Caco-2 (cell line): ENCODE results near the gene UBE2J2. TPM values are rescaled to one million over a fixed set of nuclear protein-coding genes. Genes with fewer than 3 reads are reported as not detected.

Experiments used
- BruUV-seq: library from RNA; stranded (reverse); fragments of 400-500 nt; replicated peaks from 2 replicates; lab custom pipeline; 2021; lab: Mats Ljungman, UMichigan
- CTCF ChIA-PET: fragments of 300-600 bp; sonication (Branson Sonifier 250); formaldehyde crosslinking; loops from one replicate; lab custom pipeline; 2022; ENCODE audit warnings: antibody characterized with exemption; lab: Charles Lee
- POLR2A ChIA-PET: fragments of 300-600 bp; sonication (Branson Sonifier 250); formaldehyde crosslinking; loops from one replicate; lab custom pipeline; 2022; ENCODE audit warnings: antibody characterized with exemption; lab: Charles Lee
- DNase-seq, 2 experiments: peaks; one replicate each; pipeline versions ENCODE4 v3.0.0 to v3.0.0-alpha.2; 2020 to 2022
- H3K27me3 ChIP-seq: replicated peaks from 2 replicates; pipeline ENCODE4 v1.6.0; 2011; ENCODE audit warnings: low read length; ENCODE audit not compliant: control insufficient read depth, insufficient read depth
- H3K36me3 ChIP-seq: 2 replicates; pipeline ENCODE4 v1.5.1; 2011; ENCODE audit warnings: low read length; ENCODE audit not compliant: control insufficient read depth, insufficient read depth
- H3K4me1 ChIP-seq: fragments of 250-450 bp; sonication (Bioruptor Pico); 2 replicates; pipeline ENCODE4 v1.5.1; 2020; ENCODE audit warnings: mild to moderate bottlenecking
- H3K4me3 ChIP-seq: 2 replicates; pipeline ENCODE4 v1.5.1; 2011; ENCODE audit warnings: low read depth, mild to moderate bottlenecking, control low read depth, low read length
- H3K9me3 ChIP-seq: fragments of 250-450 bp; sonication (Bioruptor Pico); 2 replicates; pipeline ENCODE4 v1.5.1; 2020; ENCODE audit warnings: mild to moderate bottlenecking, moderate library complexity
- H3K27ac Mint-ChIP-seq: one replicate; pipeline ENCODE4 v1.8.0; 2022; ENCODE audit warnings: mixed read lengths; ENCODE audit not compliant: unreplicated experiment
- H3K27me3 Mint-ChIP-seq: one replicate; pipeline ENCODE4 v1.8.0; 2022; ENCODE audit warnings: mixed read lengths; ENCODE audit not compliant: insufficient read depth, unreplicated experiment
- H3K36me3 Mint-ChIP-seq: one replicate; pipeline ENCODE4 v1.8.0; 2022; ENCODE audit warnings: mild to moderate bottlenecking, mixed read lengths; ENCODE audit not compliant: insufficient read depth, unreplicated experiment
- H3K4me1 Mint-ChIP-seq: one replicate; pipeline ENCODE4 v1.8.0; 2022; ENCODE audit warnings: low read depth, mixed read lengths; ENCODE audit not compliant: unreplicated experiment
- H3K4me3 Mint-ChIP-seq: one replicate; pipeline ENCODE4 v1.8.0; 2022; ENCODE audit warnings: mild to moderate bottlenecking, moderate library complexity, mixed read lengths; ENCODE audit not compliant: unreplicated experiment
- H3K9me3 Mint-ChIP-seq: one replicate; pipeline ENCODE4 v1.8.0; 2022; ENCODE audit warnings: mixed read lengths; ENCODE audit not compliant: unreplicated experiment
- CTCF ChIP-seq, 2 experiments: fragments of 200-600 bp in 1 of 2; IDR thresholded peaks; 1 replicate in 1 of 2; 2 replicates in 1 of 2; pipeline versions ENCODE4 v1.5.1 to v1.8.0; 2011 to 2022; ENCODE audit warnings: antibody characterized with exemption in 1 of 2, control low read depth in 1 of 2, inconsistent platforms in 1 of 2, low read depth in 1 of 2, low read length in 1 of 2, mild to moderate bottlenecking in 1 of 2, moderate library complexity in 1 of 2; ENCODE audit not compliant: insufficient read depth in 1 of 2, severe bottlenecking in 1 of 2, unreplicated experiment in 1 of 2
- intact Hi-C: fragments of 100-400 bp; cut with micrococcal nuclease; formaldehyde crosslinking; loops from one replicate; pipeline ENCODE4 v1.10.0; 2022; ENCODE audit not compliant: unreplicated experiment
- total RNA-seq: library from RNA; stranded (reverse); gene quantifications from 2 replicates; pipeline ENCODE4 v1.2.3, GENCODE V29; 2022

UBE2J2 gene
- total RNA-seq, 1 experiment from 2014 or later: 57.2 TPM

GRCh38 chr1:1227386-1227785 is 46.3 kb downstream of the UBE2J2 start:
- CTCF ChIA-PET: no interaction called here
- Histone ChIP-seq H3K4me3 (no peak overlapping the region), H3K27me3 (no peaks in the 10 kb centered on the region), H3K36me3 (peaks cover 3% of the 10 kb centered on the region; the same call in 1 of the 2 replicates), H3K9me3 (no peaks in the 10 kb centered on the region), H3K4me1 (no peaks in the 10 kb centered on the region)
- no peak for TF ChIP-seq CTCF (IDR thresholded peaks at IDR 0.05; ENCODE audit: insufficient read depth in 1 of 2, low read depth in 1 of 2, low read length in 1 of 2, severe bottlenecking in 1 of 2, unreplicated experiment in 1 of 2)
- no peaks in the 10 kb centered on the region for H3K27me3 Mint-ChIP-seq
- no peaks in the 10 kb centered on the region for H3K9me3 Mint-ChIP-seq
- H3K27ac Mint-ChIP-seq: no peak overlapping the region
- no peak overlapping the region for H3K4me3 Mint-ChIP-seq
- peaks cover 6% of the 10 kb centered on the region for H3K4me1 Mint-ChIP-seq
- intact Hi-C loops: no loop called here
- POLR2A ChIA-PET: no interaction called here
- H3K36me3 Mint-ChIP-seq: peaks cover 51% of the 10 kb centered on the region
- no peak for DNase-seq
- no TSS peak for BruUV-seq

DNA sequence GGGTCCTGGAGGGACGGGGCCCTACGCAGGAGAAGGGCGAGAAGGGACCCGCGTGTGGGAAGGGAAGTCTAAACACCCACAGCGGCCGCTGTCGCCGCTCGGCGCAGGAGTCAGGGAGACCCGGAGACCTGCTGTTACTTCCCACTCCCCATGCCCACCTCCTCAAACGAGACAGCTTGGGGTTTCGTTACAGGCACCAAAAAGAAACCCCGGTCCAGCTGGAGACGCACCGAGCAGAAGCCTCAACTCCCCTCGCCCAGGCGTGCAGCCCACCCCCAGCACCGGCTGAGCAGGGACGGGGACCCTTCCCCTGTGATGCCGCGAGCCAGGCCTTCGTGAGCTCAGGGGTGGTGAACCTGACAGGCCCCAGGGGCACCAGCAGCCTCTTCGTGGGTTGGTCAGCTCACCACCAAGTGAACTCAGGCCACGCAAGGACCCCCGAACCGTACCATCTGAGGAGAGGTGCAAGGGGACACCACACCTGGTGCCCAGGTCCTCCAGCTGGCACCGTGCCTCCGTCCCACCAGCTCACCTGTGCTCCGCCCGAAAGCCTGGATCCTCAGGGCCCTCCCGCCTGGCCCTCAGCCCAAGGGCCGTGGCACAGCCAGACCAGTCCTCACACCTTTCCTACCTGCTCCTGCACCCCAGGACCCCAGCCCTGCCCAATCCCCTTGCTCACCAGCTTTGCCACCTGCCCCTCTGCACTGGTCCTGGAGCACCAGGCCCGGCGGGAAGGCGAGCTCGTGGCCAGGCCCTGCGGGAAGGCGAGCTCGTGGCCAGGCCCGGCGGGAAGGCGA is 46.9 kb downstream of the UBE2J2 start:
- Histone ChIP-seq H3K27me3 (no peaks in the 10 kb centered on the region), H3K36me3 (peaks cover 3% of the 10 kb centered on the region; the same call in 1 of the 2 replicates), H3K4me1 (no peaks in the 10 kb centered on the region), H3K9me3 (no peaks in the 10 kb centered on the region), H3K4me3 (no peak overlapping the region)
- H3K4me1 Mint-ChIP-seq: peaks cover 6% of the 10 kb centered on the region
- CTCF ChIA-PET: no interaction called here
- peaks cover 51% of the 10 kb centered on the region for H3K36me3 Mint-ChIP-seq
- no peaks in the 10 kb centered on the region for H3K9me3 Mint-ChIP-seq
- intact Hi-C loops: no loop called here
- TF ChIP-seq CTCF (IDR thresholded peaks at IDR 0.05; ENCODE audit: insufficient read depth in 1 of 2, low read depth in 1 of 2, low read length in 1 of 2, severe bottlenecking in 1 of 2, unreplicated experiment in 1 of 2): no peak
- no peak overlapping the region for H3K4me3 Mint-ChIP-seq
- BruUV-seq: no TSS peak
- POLR2A ChIA-PET: no interaction called here
- no peaks in the 10 kb centered on the region for H3K27me3 Mint-ChIP-seq
- no peak overlapping the region for H3K27ac Mint-ChIP-seq
- DNase-seq: no peak

- H3K36me3 Mint-ChIP-seq: peaks cover 51% of the 10 kb centered on the region
- Histone ChIP-seq H3K4me3 (no peak overlapping the region), H3K9me3 (no peaks in the 10 kb centered on the region), H3K27me3 (no peaks in the 10 kb centered on the region), H3K4me1 (no peaks in the 10 kb centered on the region), H3K36me3 (peaks cover 3% of the 10 kb centered on the region; the same call in 1 of the 2 replicates)
- H3K27ac Mint-ChIP-seq: no peak overlapping the region
- TF ChIP-seq CTCF (IDR thresholded peaks at IDR 0.05; ENCODE audit: insufficient read depth in 1 of 2, low read depth in 1 of 2, low read length in 1 of 2, severe bottlenecking in 1 of 2, unreplicated experiment in 1 of 2): no peak
- peaks cover 6% of the 10 kb centered on the region for H3K4me1 Mint-ChIP-seq
- no TSS peak for BruUV-seq
- no peaks in the 10 kb centered on the region for H3K9me3 Mint-ChIP-seq
- ChIA-PET POLR2A (no interaction called here), CTCF (no interaction called here)
- no peaks in the 10 kb centered on the region for H3K27me3 Mint-ChIP-seq
- H3K4me3 Mint-ChIP-seq: no peak overlapping the region
- intact Hi-C loops: no loop called here
- DNase-seq: no peak
These were observed 47.7 kb downstream of the UBE2J2 start for GRCh38 chr1:1225913-1226312.
